Hepatocyte (in vitro differentiated cells): ENCODE results near the gene CCDC126. TPM values are rescaled to one million over a fixed set of nuclear protein-coding genes. Genes with fewer than 3 reads are reported as not detected.

ENCODE experiments used
- DNase-seq: peaks from one replicate; pipeline ENCODE4 v3.0.0-alpha.2; 2016; ENCODE audit warnings: low spot score
- H2AFZ ChIP-seq: fragments of 200-600 bp; sonication (generic); 2 replicates; pipeline ENCODE4 v1.6.0; 2016; ENCODE audit warnings: antibody characterized with exemption, mild to moderate bottlenecking
- H3K27ac ChIP-seq: fragments of 200-600 bp; sonication (generic); 2 replicates; pipeline ENCODE4 v1.5.1; 2016; ENCODE audit warnings: mild to moderate bottlenecking
- H3K27me3 ChIP-seq: fragments of 200-600 bp; sonication (generic); 2 replicates; pipeline ENCODE4 v1.6.1; 2016
- H3K36me3 ChIP-seq: fragments of 200-600 bp; sonication (generic); replicated peaks from 2 replicates; pipeline ENCODE4 v1.5.1; 2016; ENCODE audit warnings: low read depth; ENCODE audit not compliant: insufficient read depth
- H3K4me1 ChIP-seq: fragments of 200-600 bp; sonication (generic); 2 replicates; pipeline ENCODE4 v1.5.1; 2016; ENCODE audit warnings: mild to moderate bottlenecking, moderate library complexity; ENCODE audit not compliant: insufficient read depth
- H3K4me2 ChIP-seq: fragments of 200-600 bp; sonication (generic); 2 replicates; pipeline ENCODE4 v1.6.0; 2016
- H3K4me3 ChIP-seq: fragments of 200-600 bp; sonication (generic); 2 replicates; pipeline ENCODE4 v1.5.1; 2016; ENCODE audit warnings: mild to moderate bottlenecking
- H3K79me2 ChIP-seq: fragments of 200-600 bp; sonication (generic); 2 replicates; pipeline ENCODE4 v1.6.0; 2017; ENCODE audit warnings: mild to moderate bottlenecking
- H3K9me2 ChIP-seq: fragments of 200-600 bp; sonication (generic); replicated peaks from 2 replicates; pipeline ENCODE4 v1.6.0; 2017; ENCODE audit warnings: mild to moderate bottlenecking; ENCODE audit not compliant: insufficient read depth
- H3K9me3 ChIP-seq: fragments of 200-600 bp; sonication (generic); 2 replicates; pipeline ENCODE4 v1.5.1; 2016; ENCODE audit warnings: low read depth, mild to moderate bottlenecking
- H4K20me1 ChIP-seq: fragments of 200-600 bp; sonication (generic); 2 replicates; pipeline ENCODE4 v1.6.0; 2016; ENCODE audit warnings: mild to moderate bottlenecking; ENCODE audit not compliant: insufficient read depth, poor library complexity, severe bottlenecking
- EZH2 ChIP-seq: fragments of 200-600 bp; sonication (generic); IDR thresholded peaks from 2 replicates; pipeline ENCODE4 v1.6.1; 2016; ENCODE audit warnings: antibody characterized with exemption, mild to moderate bottlenecking, borderline replicate concordance
- EZH2phosphoT487 ChIP-seq: fragments of 200-600 bp; sonication (generic); IDR thresholded peaks from one replicate; pipeline ENCODE4 v1.6.1; 2018; ENCODE audit warnings: antibody characterized with exemption, mild to moderate bottlenecking, low read depth, moderate library complexity; ENCODE audit not compliant: unreplicated experiment, severe bottlenecking
- WGBS: methylation state at CpG from one replicate; pipeline ENCODE4 v1.1.6; 2016; ENCODE audit warnings: low lambda C conversion rate; ENCODE audit errors: missing lambda C conversion rate; 5-methylcytosine and 5-hydroxymethylcytosine counted together
- polyA plus RNA-seq: library from polyadenylated mRNA; unstranded; fragments of >200 nt; fragmentation: Nextera tagmentation; extraction: Ambion mirVana; gene quantifications from 2 replicates; pipeline ENCODE4 v1.2.1, GENCODE V29; 2016
- total RNA-seq: library from RNA; depleted of rRNA; stranded (reverse); fragments of >200 nt; gene quantifications from 2 replicates; pipeline ENCODE4 v1.2.3, GENCODE V29; 2014
- TF ChIP-seq, protein P1 (sequence below): fragments of 200-600 bp; sonication (generic); IDR thresholded peaks from 2 replicates; pipeline ENCODE4 v1.5.1; 2016; ENCODE audit warnings: antibody characterized with exemption, mild to moderate bottlenecking; ENCODE audit not compliant: poor library complexity

Gene CCDC126, protein sequence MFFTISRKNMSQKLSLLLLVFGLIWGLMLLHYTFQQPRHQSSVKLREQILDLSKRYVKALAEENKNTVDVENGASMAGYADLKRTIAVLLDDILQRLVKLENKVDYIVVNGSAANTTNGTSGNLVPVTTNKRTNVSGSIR
- 29.9 and 33.7 TPM in 2 replicates for total RNA-seq
- 19.4 and 19.7 TPM in 2 replicates for polyA plus RNA-seq

DNA sequence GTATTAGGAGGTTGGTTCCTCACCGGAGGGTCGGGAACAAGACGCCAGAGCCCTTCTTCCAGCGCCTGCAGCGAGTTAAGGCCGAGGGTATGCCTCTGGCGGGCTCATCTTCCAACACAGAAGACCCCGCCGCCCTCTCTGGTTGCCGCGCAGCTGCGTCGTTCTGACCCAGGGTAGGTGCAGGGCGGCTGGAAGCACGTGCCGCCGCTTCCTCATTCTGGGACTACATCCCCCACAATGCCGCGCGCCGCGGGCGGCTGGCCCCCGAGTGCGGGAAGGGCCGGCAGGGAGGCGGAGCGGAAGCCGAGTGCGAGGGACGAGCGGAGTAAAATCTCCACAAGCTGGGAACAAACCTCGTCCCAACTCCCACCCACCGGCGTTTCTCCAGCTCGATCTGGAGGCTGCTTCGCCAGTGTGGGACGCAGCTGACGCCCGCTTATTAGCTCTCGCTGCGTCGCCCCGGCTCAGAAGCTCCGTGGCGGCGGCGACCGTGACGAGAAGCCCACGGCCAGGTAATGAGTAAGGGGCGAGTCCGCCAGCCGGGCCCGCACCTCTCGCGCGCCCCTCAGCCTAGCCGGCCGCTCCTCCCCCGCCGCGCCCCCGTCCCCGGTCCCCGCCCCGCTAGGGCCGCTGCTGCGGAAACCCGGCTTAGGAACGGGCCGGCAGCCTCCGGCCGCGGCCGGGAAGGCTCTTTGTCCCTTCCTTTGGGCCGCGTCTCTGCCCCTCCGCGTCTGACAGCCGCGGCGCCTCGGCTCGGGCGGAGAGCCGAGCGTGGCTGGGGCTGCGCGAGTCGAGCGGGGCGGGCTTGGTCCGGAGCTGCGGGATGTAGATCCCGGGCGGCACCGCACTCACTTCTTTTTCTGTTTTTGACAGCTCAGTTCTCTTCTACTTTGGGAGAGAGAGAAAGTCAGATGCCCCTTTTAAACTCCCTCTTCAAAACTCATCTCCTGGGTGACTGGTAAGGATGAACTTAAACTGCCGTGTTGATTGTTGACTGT is at the start of gene CCDC126:
Gene CCDC126, plus strand, starts transcription at position 289 of the 998 bp plus-strand sequence. CDS start 13,934 bp downstream, outside the sequence.
- 2% methylated on average over 76 of the region's 99 CpGs for WGBS
- DNase-seq: peak; percentile 95
- H4K20me1 ChIP-seq: no peaks in the 10 kb centered on the region
- no peaks in the 10 kb centered on the region for H3K27me3 ChIP-seq
- peaks cover 42% of the 10 kb centered on the region for H3K79me2 ChIP-seq
- peak within 1 kb of the TSS; percentile 83 for H3K4me3 ChIP-seq
- H3K36me3 ChIP-seq: no peaks in the 10 kb centered on the region
- TF ChIP-seq EZH2 (no peak), EZH2phosphoT487 (no peak)
- TF ChIP-seq, protein P1, sequence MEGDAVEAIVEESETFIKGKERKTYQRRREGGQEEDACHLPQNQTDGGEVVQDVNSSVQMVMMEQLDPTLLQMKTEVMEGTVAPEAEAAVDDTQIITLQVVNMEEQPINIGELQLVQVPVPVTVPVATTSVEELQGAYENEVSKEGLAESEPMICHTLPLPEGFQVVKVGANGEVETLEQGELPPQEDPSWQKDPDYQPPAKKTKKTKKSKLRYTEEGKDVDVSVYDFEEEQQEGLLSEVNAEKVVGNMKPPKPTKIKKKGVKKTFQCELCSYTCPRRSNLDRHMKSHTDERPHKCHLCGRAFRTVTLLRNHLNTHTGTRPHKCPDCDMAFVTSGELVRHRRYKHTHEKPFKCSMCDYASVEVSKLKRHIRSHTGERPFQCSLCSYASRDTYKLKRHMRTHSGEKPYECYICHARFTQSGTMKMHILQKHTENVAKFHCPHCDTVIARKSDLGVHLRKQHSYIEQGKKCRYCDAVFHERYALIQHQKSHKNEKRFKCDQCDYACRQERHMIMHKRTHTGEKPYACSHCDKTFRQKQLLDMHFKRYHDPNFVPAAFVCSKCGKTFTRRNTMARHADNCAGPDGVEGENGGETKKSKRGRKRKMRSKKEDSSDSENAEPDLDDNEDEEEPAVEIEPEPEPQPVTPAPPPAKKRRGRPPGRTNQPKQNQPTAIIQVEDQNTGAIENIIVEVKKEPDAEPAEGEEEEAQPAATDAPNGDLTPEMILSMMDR: no peak
- H3K9me3 ChIP-seq: no peaks in the 10 kb centered on the region
- peak within 1 kb of the TSS; percentile 97 for H3K27ac ChIP-seq
- H2AFZ ChIP-seq: peak within 1 kb of the TSS; percentile 92
- H3K4me1 ChIP-seq: peaks cover 24% of the 10 kb centered on the region
- H3K9me2 ChIP-seq: no peaks in the 10 kb centered on the region
- peak within 1 kb of the TSS; percentile 83 for H3K4me2 ChIP-seq

DNA sequence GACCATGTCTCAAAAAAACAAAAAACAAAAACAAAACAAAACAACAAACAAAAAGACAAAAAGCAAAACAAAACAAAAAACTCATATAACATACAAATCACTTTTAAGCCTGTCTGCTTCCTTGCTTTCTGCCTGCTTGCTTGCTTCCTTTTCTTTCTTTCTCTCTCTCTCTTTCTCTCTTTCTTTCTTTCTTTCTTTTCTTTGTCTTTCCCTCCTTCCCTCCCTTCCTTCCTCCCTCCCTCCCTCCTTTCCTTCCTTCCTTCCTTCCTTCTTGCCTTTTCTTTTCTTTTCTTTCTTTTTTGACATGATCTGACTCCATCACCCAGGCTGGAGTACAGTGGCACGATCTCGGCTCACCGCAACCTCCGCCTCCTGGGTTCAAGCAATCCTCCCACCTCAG is 49.5 kb upstream of the CCDC126 start:
- WGBS: 100% methylated on average over 4 of the region's 4 CpGs
- Histone ChIP-seq H3K4me2 (no peak overlapping the region), H3K27me3 (no peaks in the 10 kb centered on the region), H3K79me2 (no peaks in the 10 kb centered on the region), H3K36me3 (no peaks in the 10 kb centered on the region), H3K9me2 (no peaks in the 10 kb centered on the region), H4K20me1 (no peaks in the 10 kb centered on the region), H3K4me1 (no peaks in the 10 kb centered on the region), H3K4me3 (no peak overlapping the region), H3K27ac (no peak overlapping the region), H2AFZ (no peak overlapping the region), H3K9me3 (no peaks in the 10 kb centered on the region)
- no peak for TF ChIP-seq EZH2
- TF ChIP-seq EZH2phosphoT487: no peak
- TF ChIP-seq, protein P1: no peak
- no peak for DNase-seq

DNA sequence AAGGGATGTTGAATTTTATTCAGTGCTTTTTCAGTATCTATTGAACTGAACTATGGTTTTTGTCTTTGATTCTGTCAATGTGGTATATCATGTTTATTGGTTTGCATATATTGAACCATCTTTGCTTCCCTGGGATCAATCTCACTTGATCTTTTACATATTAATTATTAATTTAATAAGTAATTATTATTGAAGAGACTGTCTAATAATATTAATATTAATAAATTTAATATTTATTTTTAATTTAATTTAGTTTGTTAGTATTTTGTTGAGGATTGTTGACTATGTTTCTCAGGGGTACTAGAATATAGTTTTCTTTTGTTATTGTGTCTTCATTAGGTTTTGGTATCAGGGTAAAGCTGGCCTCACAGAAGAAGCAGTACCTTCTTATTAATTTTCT is 38.9 kb upstream of the CCDC126 start:
- Histone ChIP-seq H3K27ac (no peak overlapping the region), H2AFZ (no peak overlapping the region), H3K79me2 (no peaks in the 10 kb centered on the region), H3K9me3 (no peaks in the 10 kb centered on the region), H4K20me1 (no peaks in the 10 kb centered on the region), H3K27me3 (no peaks in the 10 kb centered on the region), H3K4me2 (no peak overlapping the region), H3K36me3 (no peaks in the 10 kb centered on the region), H3K4me3 (no peak overlapping the region), H3K4me1 (no peaks in the 10 kb centered on the region), H3K9me2 (no peaks in the 10 kb centered on the region)
- DNase-seq: no peak
- TF ChIP-seq EZH2phosphoT487 (no peak), EZH2 (no peak)
- TF ChIP-seq, protein P1: no peak
